Caco-2 (cell line): ENCODE measurements around the gene GAN. TPM values are rescaled to one million over a fixed set of nuclear protein-coding genes. Genes with fewer than 3 reads are reported as not detected.

Experiments
- BruUV-seq: library from RNA; stranded (reverse); fragments of 400-500 nt; replicated peaks from 2 replicates; lab custom pipeline; 2021; lab: Mats Ljungman, UMichigan
- CTCF ChIA-PET: fragments of 300-600 bp; sonication (Branson Sonifier 250); formaldehyde crosslinking; loops from one replicate; lab custom pipeline; 2022; ENCODE audit warnings: antibody characterized with exemption; lab: Charles Lee
- POLR2A ChIA-PET: fragments of 300-600 bp; sonication (Branson Sonifier 250); formaldehyde crosslinking; loops from one replicate; lab custom pipeline; 2022; ENCODE audit warnings: antibody characterized with exemption; lab: Charles Lee
- DNase-seq, 2 experiments: peaks; one replicate each; pipeline versions ENCODE4 v3.0.0 to v3.0.0-alpha.2; 2020 to 2022
- H3K27me3 ChIP-seq: replicated peaks from 2 replicates; pipeline ENCODE4 v1.6.0; 2011; ENCODE audit warnings: low read length; ENCODE audit not compliant: control insufficient read depth, insufficient read depth
- H3K36me3 ChIP-seq: 2 replicates; pipeline ENCODE4 v1.5.1; 2011; ENCODE audit warnings: low read length; ENCODE audit not compliant: control insufficient read depth, insufficient read depth
- H3K4me1 ChIP-seq: fragments of 250-450 bp; sonication (Bioruptor Pico); 2 replicates; pipeline ENCODE4 v1.5.1; 2020; ENCODE audit warnings: mild to moderate bottlenecking
- H3K4me3 ChIP-seq: 2 replicates; pipeline ENCODE4 v1.5.1; 2011; ENCODE audit warnings: low read depth, mild to moderate bottlenecking, control low read depth, low read length
- H3K9me3 ChIP-seq: fragments of 250-450 bp; sonication (Bioruptor Pico); 2 replicates; pipeline ENCODE4 v1.5.1; 2020; ENCODE audit warnings: mild to moderate bottlenecking, moderate library complexity
- H3K27ac Mint-ChIP-seq: one replicate; pipeline ENCODE4 v1.8.0; 2022; ENCODE audit warnings: mixed read lengths; ENCODE audit not compliant: unreplicated experiment
- H3K27me3 Mint-ChIP-seq: one replicate; pipeline ENCODE4 v1.8.0; 2022; ENCODE audit warnings: mixed read lengths; ENCODE audit not compliant: insufficient read depth, unreplicated experiment
- H3K36me3 Mint-ChIP-seq: one replicate; pipeline ENCODE4 v1.8.0; 2022; ENCODE audit warnings: mild to moderate bottlenecking, mixed read lengths; ENCODE audit not compliant: insufficient read depth, unreplicated experiment
- H3K4me1 Mint-ChIP-seq: one replicate; pipeline ENCODE4 v1.8.0; 2022; ENCODE audit warnings: low read depth, mixed read lengths; ENCODE audit not compliant: unreplicated experiment
- H3K4me3 Mint-ChIP-seq: one replicate; pipeline ENCODE4 v1.8.0; 2022; ENCODE audit warnings: mild to moderate bottlenecking, moderate library complexity, mixed read lengths; ENCODE audit not compliant: unreplicated experiment
- H3K9me3 Mint-ChIP-seq: one replicate; pipeline ENCODE4 v1.8.0; 2022; ENCODE audit warnings: mixed read lengths; ENCODE audit not compliant: unreplicated experiment
- intact Hi-C: fragments of 100-400 bp; cut with micrococcal nuclease; formaldehyde crosslinking; loops from one replicate; pipeline ENCODE4 v1.10.0; 2022; ENCODE audit not compliant: unreplicated experiment
- total RNA-seq: library from RNA; stranded (reverse); gene quantifications from 2 replicates; pipeline ENCODE4 v1.2.3, GENCODE V29; 2022
- TF ChIP-seq, protein P1 (sequence below), 2 experiments: fragments of 200-600 bp in 1 of 2; IDR thresholded peaks; 1 replicate in 1 of 2; 2 replicates in 1 of 2; pipeline versions ENCODE4 v1.5.1 to v1.8.0; 2011 to 2022; ENCODE audit warnings: antibody characterized with exemption in 1 of 2, control low read depth in 1 of 2, inconsistent platforms in 1 of 2, low read depth in 1 of 2, low read length in 1 of 2, mild to moderate bottlenecking in 1 of 2, moderate library complexity in 1 of 2; ENCODE audit not compliant: insufficient read depth in 1 of 2, severe bottlenecking in 1 of 2, unreplicated experiment in 1 of 2

The GAN gene
- total RNA-seq, 1 experiment from 2014 or later = 29.3 TPM

DNA sequence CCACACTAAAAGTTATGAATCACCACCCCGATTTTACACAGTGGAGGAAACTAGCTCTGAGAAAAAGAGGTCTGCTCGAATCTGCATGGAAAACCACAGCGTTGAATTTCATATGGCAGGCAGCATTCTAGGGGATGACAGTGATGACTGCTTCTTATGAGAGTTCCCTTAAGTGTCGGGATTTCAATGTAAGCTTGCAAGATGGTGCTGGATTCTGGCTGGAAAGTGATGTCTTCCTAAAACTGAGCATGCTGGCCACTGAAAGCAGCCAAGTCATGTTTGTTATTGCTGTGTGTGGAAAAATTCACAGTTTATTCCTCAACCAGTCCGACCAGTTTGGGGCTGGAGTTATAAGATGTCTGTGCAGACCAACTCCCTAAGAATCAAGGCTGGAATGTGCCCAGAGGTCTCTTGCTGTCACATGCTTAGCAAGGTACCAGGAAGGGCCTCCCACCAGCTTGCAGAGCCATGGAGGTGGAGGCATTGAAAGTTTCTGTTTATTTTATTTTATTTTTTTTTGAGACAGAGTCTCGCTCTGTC lies 37.2 kb upstream of the GAN start:
- CTCF ChIA-PET = interaction anchor here (0.5 to 1.1 kb wide), 3 partner anchors 40 to 242 kb away, joined by 3 to 6 read pairs (median 4); partner anchors contain the start of gene ATMIN
- no peaks in the 10 kb centered on the region for H3K9me3 Mint-ChIP-seq
- TF ChIP-seq, protein P1, sequence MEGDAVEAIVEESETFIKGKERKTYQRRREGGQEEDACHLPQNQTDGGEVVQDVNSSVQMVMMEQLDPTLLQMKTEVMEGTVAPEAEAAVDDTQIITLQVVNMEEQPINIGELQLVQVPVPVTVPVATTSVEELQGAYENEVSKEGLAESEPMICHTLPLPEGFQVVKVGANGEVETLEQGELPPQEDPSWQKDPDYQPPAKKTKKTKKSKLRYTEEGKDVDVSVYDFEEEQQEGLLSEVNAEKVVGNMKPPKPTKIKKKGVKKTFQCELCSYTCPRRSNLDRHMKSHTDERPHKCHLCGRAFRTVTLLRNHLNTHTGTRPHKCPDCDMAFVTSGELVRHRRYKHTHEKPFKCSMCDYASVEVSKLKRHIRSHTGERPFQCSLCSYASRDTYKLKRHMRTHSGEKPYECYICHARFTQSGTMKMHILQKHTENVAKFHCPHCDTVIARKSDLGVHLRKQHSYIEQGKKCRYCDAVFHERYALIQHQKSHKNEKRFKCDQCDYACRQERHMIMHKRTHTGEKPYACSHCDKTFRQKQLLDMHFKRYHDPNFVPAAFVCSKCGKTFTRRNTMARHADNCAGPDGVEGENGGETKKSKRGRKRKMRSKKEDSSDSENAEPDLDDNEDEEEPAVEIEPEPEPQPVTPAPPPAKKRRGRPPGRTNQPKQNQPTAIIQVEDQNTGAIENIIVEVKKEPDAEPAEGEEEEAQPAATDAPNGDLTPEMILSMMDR (IDR thresholded peaks at IDR 0.05; ENCODE audit: insufficient read depth in 1 of 2, low read depth in 1 of 2, low read length in 1 of 2, severe bottlenecking in 1 of 2, unreplicated experiment in 1 of 2) = no peak
- POLR2A ChIA-PET = interaction anchor here (0.6 to 1.6 kb wide), 2 partner anchors 36 to 140 kb away, joined by 4 to 5 read pairs; no protein-coding TSS in a partner anchor
- Histone ChIP-seq H3K4me1 (peaks cover 59% of the 10 kb centered on the region), H3K4me3 (no peak overlapping the region), H3K9me3 (no peaks in the 10 kb centered on the region), H3K27me3 (no peaks in the 10 kb centered on the region), H3K36me3 (no peaks in the 10 kb centered on the region)
- no peaks in the 10 kb centered on the region for H3K27me3 Mint-ChIP-seq
- intact Hi-C loops = loop anchor here (1.0 to 2.0 kb wide), 2 partner anchors 17 to 37 kb away; partner anchors contain the start of gene GAN
- no TSS peak for BruUV-seq
- peaks cover 37% of the 10 kb centered on the region for H3K4me1 Mint-ChIP-seq
- DNase-seq = peak; percentile 87 to 92
- no peaks in the 10 kb centered on the region for H3K36me3 Mint-ChIP-seq
- H3K4me3 Mint-ChIP-seq = no peak overlapping the region
- peak overlapping the region; percentile 95 for H3K27ac Mint-ChIP-seq

DNA sequence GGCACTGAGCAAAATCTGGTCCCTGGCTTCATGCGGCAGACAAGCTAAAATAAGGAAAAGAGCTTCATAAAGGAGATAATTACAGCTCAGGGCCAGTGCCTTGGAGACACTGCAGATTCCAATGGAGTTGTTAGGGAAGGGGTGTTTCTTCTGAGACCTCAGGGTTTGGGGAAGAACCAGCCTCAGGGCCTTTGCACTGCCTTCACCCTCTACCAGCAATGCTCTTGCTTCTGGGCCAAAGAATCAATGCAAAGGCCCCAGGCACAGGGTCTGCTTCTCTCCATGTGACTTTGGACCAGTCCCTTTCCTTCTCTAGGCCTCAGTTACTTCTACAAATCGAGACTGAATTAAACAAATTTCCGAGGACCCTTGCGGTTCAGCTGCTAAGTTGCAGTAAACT lies 36.2 kb upstream of the GAN start:
- H3K4me1 ChIP-seq = peaks cover 55% of the 10 kb centered on the region
- H3K9me3 ChIP-seq = no peaks in the 10 kb centered on the region
- intact Hi-C loops = no loop called here
- CTCF ChIA-PET = no interaction called here
- DNase-seq = no peak
- Mint-ChIP-seq H3K4me3 (no peak overlapping the region), H3K36me3 (no peaks in the 10 kb centered on the region), H3K4me1 (peaks cover 33% of the 10 kb centered on the region), H3K9me3 (no peaks in the 10 kb centered on the region), H3K27ac (peak overlapping the region; percentile 95), H3K27me3 (no peaks in the 10 kb centered on the region)
- H3K27me3 ChIP-seq = no peaks in the 10 kb centered on the region
- no peaks in the 10 kb centered on the region for H3K36me3 ChIP-seq
- POLR2A ChIA-PET = no interaction called here
- TF ChIP-seq, protein P1 (IDR thresholded peaks at IDR 0.05; ENCODE audit: insufficient read depth in 1 of 2, low read depth in 1 of 2, low read length in 1 of 2, severe bottlenecking in 1 of 2, unreplicated experiment in 1 of 2) = no peak
- no TSS peak for BruUV-seq
- H3K4me3 ChIP-seq = no peak overlapping the region

DNA sequence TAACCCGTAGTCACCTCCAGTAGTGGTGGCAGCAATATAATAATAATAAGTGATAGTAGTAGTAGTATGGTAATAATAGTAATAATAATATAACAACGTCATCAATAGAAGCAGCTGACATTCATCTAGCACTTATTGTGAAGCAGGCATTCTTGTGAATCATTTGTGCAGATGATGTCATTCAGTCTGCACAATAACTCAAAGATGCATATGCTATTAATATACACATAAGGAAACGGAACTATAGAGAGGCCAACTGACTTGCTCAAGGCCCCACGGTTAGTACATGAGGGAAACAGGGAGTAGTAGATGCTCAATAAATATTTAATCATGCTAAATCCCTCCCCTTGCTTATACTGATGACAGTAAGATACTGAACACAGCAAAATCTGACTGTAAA lies 35.4 kb upstream of the GAN start:
- TF ChIP-seq, protein P1 (IDR thresholded peaks at IDR 0.05; ENCODE audit: insufficient read depth in 1 of 2, low read depth in 1 of 2, low read length in 1 of 2, severe bottlenecking in 1 of 2, unreplicated experiment in 1 of 2) = no peak
- ChIA-PET POLR2A (no interaction called here), CTCF (no interaction called here)
- intact Hi-C loops = no loop called here
- no peak overlapping the region for H3K4me3 Mint-ChIP-seq
- no peaks in the 10 kb centered on the region for H3K36me3 ChIP-seq
- no peaks in the 10 kb centered on the region for H3K9me3 ChIP-seq
- H3K27me3 ChIP-seq = no peaks in the 10 kb centered on the region
- H3K4me1 ChIP-seq = peaks cover 46% of the 10 kb centered on the region
- no peak overlapping the region for H3K27ac Mint-ChIP-seq
- peaks cover 28% of the 10 kb centered on the region for H3K4me1 Mint-ChIP-seq
- no peaks in the 10 kb centered on the region for H3K9me3 Mint-ChIP-seq
- H3K27me3 Mint-ChIP-seq = no peaks in the 10 kb centered on the region
- no peak for DNase-seq
- BruUV-seq = no TSS peak
- H3K4me3 ChIP-seq = no peak overlapping the region
- H3K36me3 Mint-ChIP-seq = no peaks in the 10 kb centered on the region
